Neural progenitor cell (in vitro differentiated cells): Measurements from ENCODE around the gene BPIFA2.

Source experiments
- CTCF ChIP-seq: fragments of 200-600 bp; sonication (generic); IDR thresholded peaks from 2 replicates; pipeline ENCODE4 v1.5.1; 2017; ENCODE audit warnings: antibody characterized with exemption, mild to moderate bottlenecking
- EZH2phosphoT487 ChIP-seq: fragments of 200-600 bp; sonication (generic); IDR thresholded peaks from 2 replicates; pipeline ENCODE4 v1.6.1; 2017; ENCODE audit warnings: antibody characterized with exemption

GRCh38 chr20:33139467-33139866, 28.5 kb upstream of the BPIFA2 start:
- TF ChIP-seq EZH2phosphoT487 (no peak), CTCF (no peak)
